Transverse colon (tissue), 4 donors: Measurements from ENCODE around the gene PDE1C. TPM values are rescaled to one million over a fixed set of nuclear protein-coding genes. Genes with fewer than 3 reads are reported as not detected.

Experiments used
- DNase-seq: peaks from one replicate; pipeline ENCODE4 v3.0.0-alpha.2; 2019
- H3K27ac ChIP-seq, 4 donors: fragments of 200-600 bp; sonication (generic); 2 replicates each; pipeline ENCODE4 v1.5.1; 2016 to 2018; ENCODE audit warnings: inconsistent platforms in 4 of 4
- H3K27me3 ChIP-seq: fragments of 200-600 bp; sonication (generic); 2 replicates; pipeline ENCODE4 v1.5.1; 2017; ENCODE audit warnings: inconsistent platforms
- H3K36me3 ChIP-seq, 4 donors: fragments of 200-600 bp; sonication (generic); 2 replicates each; pipeline ENCODE4 v1.5.1; 2017 to 2019; ENCODE audit warnings: inconsistent platforms in 4 of 4
- H3K4me1 ChIP-seq, 4 donors: fragments of 200-600 bp; sonication (generic); 2 replicates each; pipeline ENCODE4 v1.5.1; 2017 to 2020; ENCODE audit warnings: inconsistent platforms in 4 of 4
- H3K4me3 ChIP-seq, 4 donors: fragments of 200-600 bp; sonication (generic); 1 replicate in 1 of 4; 2 replicates in 3 of 4; pipeline versions ENCODE4 v1.5.1 to v1.6.1; 2017 to 2019; ENCODE audit warnings: inconsistent platforms in 4 of 4
- H3K9me3 ChIP-seq, 2 donors: fragments of 200-600 bp; sonication (generic); 2 replicates each; pipeline ENCODE4 v1.5.1; 2017 to 2019; ENCODE audit warnings: inconsistent platforms in 2 of 2
- EP300 ChIP-seq: sonication (generic); formaldehyde crosslinking; IDR thresholded peaks from one replicate; pipeline ENCODE4 v1.6.1; 2017; ENCODE audit warnings: antibody characterized with exemption, low read depth
- POLR2A ChIP-seq: fragments of 450-650 bp; IDR thresholded peaks from one replicate; pipeline ENCODE4 v1.6.1; 2016; ENCODE audit warnings: antibody characterized with exemption, mild to moderate bottlenecking, moderate library complexity
- POLR2AphosphoS5 ChIP-seq, 3 donors: sonication (generic); formaldehyde crosslinking; IDR thresholded peaks; one replicate each; pipeline ENCODE4 v1.6.1; 2016; ENCODE audit warnings: antibody characterized with exemption in 3 of 3
- WGBS, 2 donors: methylation state at CpG; one replicate each; pipeline ENCODE4 v1.1.5; 2018; ENCODE audit warnings: low coverage in 1 of 2; 5-methylcytosine and 5-hydroxymethylcytosine counted together
- in situ Hi-C, 4 donors: fragments of 200-750 bp; cut with MboI; loops; one replicate each; pipeline versions ENCODE4 v1.15.0 to v1.15.1; 2017; ENCODE audit warnings: low sequenced_read_pairs in 3 of 4, low pct_ligation_motif_present in 1 of 4, low pct_unique_long_range_greater_than_20kb in 1 of 4
- intact Hi-C: fragments of 100-400 bp; cut with DNase I; formaldehyde crosslinking; loops from one replicate; pipeline ENCODE4 v1.15.1; 2023; ENCODE audit warnings: low total_unique reads
- total RNA-seq, 4 donors: library from RNA; depleted of rRNA; stranded (reverse); fragments of >200 nt; gene quantifications; one replicate each; pipeline ENCODE4 v1.1.0, GENCODE V29; 2016
- TF ChIP-seq, protein P1 (sequence below), 5 experiments: fragments of 200-600 bp in 3 of 5; fragments of 450-650 bp in 2 of 5; sonication (generic) in 3 of 5; IDR thresholded peaks; 1 replicate in 2 of 5; 2 replicates in 3 of 5; pipeline ENCODE4 v1.5.1; 2016 to 2017; ENCODE audit warnings: antibody characterized with exemption in 5 of 5, inconsistent platforms in 3 of 5, mild to moderate bottlenecking in 2 of 5, moderate library complexity in 1 of 5

PDE1C gene
- total RNA-seq, 4 donors from 2014 or later = 1.5 to 8.4 (median 2.9) TPM

GRCh38 chr7:32023376-32023775 lies 46.8 kb downstream of the PDE1C start:
- Histone ChIP-seq H3K36me3 (no peaks in the 10 kb centered on the region), H3K27me3 (no peaks in the 10 kb centered on the region), H3K4me3 (no peak overlapping the region), H3K9me3 (no peaks in the 10 kb centered on the region), H3K4me1 (peaks cover 0 to 6% (median 0%) of the 10 kb centered on the region in 4 donors), H3K27ac (no peak overlapping the region)
- 73 to 85% methylated on average over 6 of the region's 6 CpGs for WGBS, 2 donors
- in situ Hi-C loops = no loop called here
- TF ChIP-seq, protein P1, sequence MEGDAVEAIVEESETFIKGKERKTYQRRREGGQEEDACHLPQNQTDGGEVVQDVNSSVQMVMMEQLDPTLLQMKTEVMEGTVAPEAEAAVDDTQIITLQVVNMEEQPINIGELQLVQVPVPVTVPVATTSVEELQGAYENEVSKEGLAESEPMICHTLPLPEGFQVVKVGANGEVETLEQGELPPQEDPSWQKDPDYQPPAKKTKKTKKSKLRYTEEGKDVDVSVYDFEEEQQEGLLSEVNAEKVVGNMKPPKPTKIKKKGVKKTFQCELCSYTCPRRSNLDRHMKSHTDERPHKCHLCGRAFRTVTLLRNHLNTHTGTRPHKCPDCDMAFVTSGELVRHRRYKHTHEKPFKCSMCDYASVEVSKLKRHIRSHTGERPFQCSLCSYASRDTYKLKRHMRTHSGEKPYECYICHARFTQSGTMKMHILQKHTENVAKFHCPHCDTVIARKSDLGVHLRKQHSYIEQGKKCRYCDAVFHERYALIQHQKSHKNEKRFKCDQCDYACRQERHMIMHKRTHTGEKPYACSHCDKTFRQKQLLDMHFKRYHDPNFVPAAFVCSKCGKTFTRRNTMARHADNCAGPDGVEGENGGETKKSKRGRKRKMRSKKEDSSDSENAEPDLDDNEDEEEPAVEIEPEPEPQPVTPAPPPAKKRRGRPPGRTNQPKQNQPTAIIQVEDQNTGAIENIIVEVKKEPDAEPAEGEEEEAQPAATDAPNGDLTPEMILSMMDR (IDR thresholded peaks at IDR 0.05) = no peak
- TF ChIP-seq POLR2A (no peak), POLR2AphosphoS5 (IDR thresholded peaks at IDR 0.05) (no peak), EP300 (no peak)
- no peak for DNase-seq
- intact Hi-C loops = no loop called here

GRCh38 chr7:32022966-32023365 lies 47.2 kb downstream of the PDE1C start:
- WGBS, 2 donors = 65 to 72% methylated on average over 3 to 4 of the region's 4 CpGs
- DNase-seq = no peak
- peaks cover 0 to 6% (median 0%) of the 10 kb centered on the region in 4 donors for H3K4me1 ChIP-seq
- H3K9me3 ChIP-seq = no peaks in the 10 kb centered on the region
- in situ Hi-C loops = no loop called here
- no peak for TF ChIP-seq POLR2A
- TF ChIP-seq, protein P1 (IDR thresholded peaks at IDR 0.05) = no peak
- no peak for TF ChIP-seq EP300
- no peak overlapping the region for H3K27ac ChIP-seq
- H3K27me3 ChIP-seq = no peaks in the 10 kb centered on the region
- H3K36me3 ChIP-seq = no peaks in the 10 kb centered on the region
- intact Hi-C loops = no loop called here
- no peak overlapping the region for H3K4me3 ChIP-seq

DNA sequence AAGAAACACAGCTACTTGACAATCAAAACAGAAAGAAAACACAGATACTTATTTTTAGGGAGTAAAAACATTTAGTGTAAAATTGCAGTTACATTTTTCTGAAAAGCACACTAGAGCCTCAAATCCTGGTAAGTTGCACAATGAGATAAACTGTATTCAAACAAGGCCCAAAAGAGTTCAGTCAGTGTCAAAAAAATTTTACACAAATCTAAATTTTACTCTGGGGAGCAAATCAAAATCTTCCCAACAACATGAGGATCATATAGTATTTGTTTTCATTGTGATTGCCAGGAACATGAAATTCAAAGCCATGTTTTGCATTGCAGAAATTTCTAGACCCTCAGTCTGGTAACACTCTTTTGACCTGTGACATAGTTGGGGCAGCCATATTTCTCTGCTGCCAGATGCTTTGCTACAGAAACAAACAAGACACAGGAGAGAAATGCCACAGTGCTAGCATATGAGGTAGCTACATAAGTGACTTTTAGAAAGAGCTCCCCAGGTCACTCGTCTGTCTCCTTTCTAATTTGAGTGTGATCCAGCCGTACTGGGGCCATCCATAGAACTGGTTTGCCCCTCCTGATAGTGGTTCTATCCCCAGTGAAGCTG lies 49.6 kb downstream of the PDE1C start:
- WGBS, 2 donors = 72 to 80% methylated on average over 2 of the region's 2 CpGs
- no peaks in the 10 kb centered on the region for H3K36me3 ChIP-seq
- in situ Hi-C loops = no loop called here

DNA sequence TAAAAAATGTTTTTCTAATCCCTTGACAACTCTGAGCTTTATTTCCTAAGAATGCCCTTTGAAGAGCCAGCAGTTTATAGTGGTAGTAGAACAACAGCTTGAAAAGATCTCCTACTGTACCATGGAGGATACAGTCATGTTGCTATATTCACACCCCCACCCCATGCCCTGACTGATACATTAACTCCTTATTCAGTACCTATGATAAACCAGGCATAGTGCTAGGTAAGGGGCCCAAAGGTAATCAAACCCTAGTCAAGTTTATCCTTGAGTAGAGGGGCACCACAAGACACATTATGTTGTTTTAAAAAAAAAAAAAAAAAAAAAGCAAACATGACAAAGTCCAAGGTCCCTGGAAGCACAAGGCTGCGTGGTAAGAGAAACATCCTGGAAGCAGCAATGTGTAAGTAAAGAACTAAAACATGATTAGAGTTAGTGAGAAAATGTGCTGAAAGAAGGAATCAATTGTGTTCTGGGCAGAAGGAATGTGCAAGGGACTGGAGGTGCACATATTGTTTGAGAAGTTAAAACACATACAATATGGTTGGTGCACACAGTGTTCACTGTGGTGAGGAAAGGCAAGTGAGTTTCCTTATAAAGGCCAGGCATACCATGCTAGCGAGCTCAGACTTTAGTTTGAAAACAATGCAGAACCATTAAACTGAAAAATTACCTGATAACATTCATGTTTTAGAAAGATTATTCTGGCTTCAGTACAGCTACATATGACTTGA lies 51.2 kb downstream of the PDE1C start:
- Histone ChIP-seq H3K4me3 (no peak overlapping the region), H3K27me3 (no peaks in the 10 kb centered on the region), H3K27ac (no peak overlapping the region), H3K9me3 (no peaks in the 10 kb centered on the region), H3K36me3 (no peaks in the 10 kb centered on the region), H3K4me1 (peaks cover 0 to 6% (median 0%) of the 10 kb centered on the region in 4 donors)
- 52 to 53% methylated on average over 2 of the region's 2 CpGs for WGBS, 2 donors
- TF ChIP-seq POLR2AphosphoS5 (IDR thresholded peaks at IDR 0.05) (no peak), POLR2A (no peak), EP300 (no peak)
- TF ChIP-seq, protein P1 (IDR thresholded peaks at IDR 0.05) = no peak
- no peak for DNase-seq
- in situ Hi-C loops = no loop called here
- intact Hi-C loops = no loop called here

More for the DNA sequence above, 49.6 kb downstream of the PDE1C start:
- Histone ChIP-seq H3K27ac (no peak overlapping the region), H3K4me1 (peaks cover 0 to 6% (median 0%) of the 10 kb centered on the region in 4 donors), H3K9me3 (no peaks in the 10 kb centered on the region), H3K27me3 (no peaks in the 10 kb centered on the region), H3K4me3 (no peak overlapping the region)
- intact Hi-C loops = no loop called here
- no peak for TF ChIP-seq EP300
- TF ChIP-seq POLR2AphosphoS5 (IDR thresholded peaks at IDR 0.05) = no peak
- TF ChIP-seq, protein P1 (IDR thresholded peaks at IDR 0.05) = no peak
- TF ChIP-seq POLR2A = no peak
- DNase-seq = no peak
